H54 (cell line): ENCODE measurements around the gene ZNFX1.
"Not testable (repeated sequence)": the region's sequence is repeated elsewhere in the genome, so short reads cannot be mapped to it uniquely, and the experiment has no call there.

Experiments used
- DNase-seq: peaks from one replicate; pipeline ENCODE4 v3.0.0; 2011; ENCODE audit warnings: low spot score, mixed read lengths; ENCODE audit not compliant: insufficient read length
- FAIRE-seq: peaks from 3 replicates; lab custom pipeline; 2011; peaks lifted over from hg19 to GRCh38; lab: Jason Lieb, UNC
- POLR2A ChIP-seq: IDR thresholded peaks from 2 replicates; pipeline ENCODE4 v1.6.1; 2011; ENCODE audit warnings: low read depth, mild to moderate bottlenecking, low read length

The ZNFX1 gene

GRCh38 chr20:49234831-49235230 lies 43.0 kb downstream of the ZNFX1 start:
- no peak for TF ChIP-seq POLR2A
- no peak for FAIRE-seq
- no peak for DNase-seq

GRCh38 chr20:49233226-49233625 lies 44.6 kb downstream of the ZNFX1 start:
- DNase-seq (no peak), FAIRE-seq (no peak)
- no peak for TF ChIP-seq POLR2A

- FAIRE-seq (no peak), DNase-seq (no peak)
- no peak for TF ChIP-seq POLR2A
Observed at GRCh38 chr20:49231471-49231870, 46.4 kb downstream of the ZNFX1 start.

- no peak for DNase-seq
- TF ChIP-seq POLR2A = no peak
- FAIRE-seq = no peak
Observed at GRCh38 chr20:49230561-49231133, 47.2 kb downstream of the ZNFX1 start.

GRCh38 chr20:49230021-49230420 lies 47.8 kb downstream of the ZNFX1 start:
- no peak for TF ChIP-seq POLR2A
- DNase-seq (no peak), FAIRE-seq (no peak)

GRCh38 chr20:49229381-49229780 lies 48.5 kb downstream of the ZNFX1 start:
- TF ChIP-seq POLR2A = no peak
- FAIRE-seq (no peak), DNase-seq (no peak)

GRCh38 chr20:49228676-49229075 lies 49.2 kb downstream of the ZNFX1 start:
- TF ChIP-seq POLR2A = no peak
- FAIRE-seq = no peak
- DNase-seq = no peak

GRCh38 chr20:49225896-49226295 lies 52.0 kb downstream of the ZNFX1 start:
- FAIRE-seq = no peak
- TF ChIP-seq POLR2A = no peak

GRCh38 chr20:49219924-49220831 lies 57.7 kb downstream of the ZNFX1 start:
- TF ChIP-seq POLR2A = no peak
- DNase-seq (no peak), FAIRE-seq (no peak)

More at GRCh38 chr20:49225896-49226295, 52.0 kb downstream of the ZNFX1 start:
- DNase-seq = no peak

GRCh38 chr20:49219091-49219923 lies 58.5 kb downstream of the ZNFX1 start, which contains the start of gene DDX27:
DDX27 (plus strand) TSS chr20:49219416; CDS start chr20:49219449, 33 bp downstream.
- FAIRE-seq (peak; percentile 91), DNase-seq (peak; percentile 88)
- peak; percentile 92 for TF ChIP-seq POLR2A

GRCh38 chr20:49218739-49219090 lies 59.1 kb downstream of the ZNFX1 start:
- DNase-seq, FAIRE-seq: not testable (repeated sequence)

- TF ChIP-seq POLR2A = no peak
- peak; percentile 76 for FAIRE-seq
- DNase-seq = peak; percentile 62
Observed at GRCh38 chr20:49216991-49217578, 60.8 kb downstream of the ZNFX1 start.

- FAIRE-seq = no peak
- no peak for TF ChIP-seq POLR2A
- DNase-seq = no peak
Observed at GRCh38 chr20:49215232-49215631, 62.6 kb downstream of the ZNFX1 start.
